Measurements from ENCODE around the gene MAGEA3.
"Not testable (repeated sequence)": the region's sequence is repeated elsewhere in the genome, so short reads cannot be mapped to it uniquely, and the experiment has no call there.

The MAGEA3 gene

GRCh38 chrX:152697952-152698931, at the start of gene MAGEA3:
TSS of gene MAGEA3 (plus strand) at chrX:152698794. CDS start at chrX:152700833, 2,039 bp downstream.
- not testable (repeated sequence) for DNase-seq (ENCODE audit: low read depth)

GRCh38 chrX:152652060-152652459, 46.5 kb upstream of the MAGEA3 start:
- no peak for DNase-seq (ENCODE audit: low read depth)

- no peak for DNase-seq (ENCODE audit: low read depth)
These were observed 46.1 kb upstream of the MAGEA3 start for GRCh38 chrX:152652467-152652866.

GRCh38 chrX:152656087-152656486, 42.5 kb upstream of the MAGEA3 start:
- DNase-seq (ENCODE audit: low read depth): no peak

GRCh38 chrX:152656890-152657289, 41.7 kb upstream of the MAGEA3 start:
- no peak for DNase-seq (ENCODE audit: low read depth)

- DNase-seq (ENCODE audit: low read depth): no peak
These were observed 40.3 kb upstream of the MAGEA3 start for GRCh38 chrX:152658302-152658701.

GRCh38 chrX:152663086-152663485, 35.5 kb upstream of the MAGEA3 start:
- DNase-seq (ENCODE audit: low read depth): no peak

- DNase-seq (ENCODE audit: low read depth): no peak
These were observed 24.5 kb upstream of the MAGEA3 start for GRCh38 chrX:152674135-152674534.

- DNase-seq (ENCODE audit: low read depth): not testable (repeated sequence)
These were observed 23.9 kb upstream of the MAGEA3 start for GRCh38 chrX:152674652-152675051.

GRCh38 chrX:152681012-152681411, 17.6 kb upstream of the MAGEA3 start:
- DNase-seq (ENCODE audit: low read depth): not testable (repeated sequence)

GRCh38 chrX:152700390-152700789, 1.8 kb downstream of the MAGEA3 start:
- not testable (repeated sequence) for DNase-seq (ENCODE audit: low read depth)

GRCh38 chrX:152706500-152706899, 7.9 kb downstream of the MAGEA3 start:
- not testable (repeated sequence) for DNase-seq (ENCODE audit: low read depth)

- DNase-seq (ENCODE audit: low read depth): not testable (repeated sequence)
These were observed 10.6 kb downstream of the MAGEA3 start, which contains the start of gene CSAG2 for GRCh38 chrX:152709173-152709572. TSS of gene CSAG2 (minus strand) at chrX:152709273. CDS start at chrX:152709112, 161 bp downstream.

GRCh38 chrX:152713195-152713594, 14.6 kb downstream of the MAGEA3 start:
- not testable (repeated sequence) for DNase-seq (ENCODE audit: low read depth)

GRCh38 chrX:152713815-152714787, 15.5 kb downstream of the MAGEA3 start, which contains the start of gene MAGEA2B:
TSS of gene MAGEA2B (plus strand) at chrX:152714628. CDS start at chrX:152717107, 2,479 bp downstream.
- not testable (repeated sequence) for DNase-seq (ENCODE audit: low read depth)

GRCh38 chrX:152725409-152725808, 26.8 kb downstream of the MAGEA3 start:
- no peak for DNase-seq (ENCODE audit: low read depth)

- DNase-seq (ENCODE audit: low read depth): no peak
These were observed 34.8 kb downstream of the MAGEA3 start, which contains the start of the genes CSAG1 and MAGEA12 for GRCh38 chrX:152733261-152733975. TSS of gene CSAG1 (minus strand) at chrX:152733721. CDS start at chrX:152732460, 1,261 bp downstream. TSS of gene MAGEA12 (plus strand) at chrX:152733757. CDS start at chrX:152736162, 2,405 bp downstream.

- DNase-seq (ENCODE audit: low read depth): not testable (repeated sequence)
These were observed 35.7 kb downstream of the MAGEA3 start for GRCh38 chrX:152734143-152734858.

- DNase-seq (ENCODE audit: low read depth): no peak
These were observed 36.5 kb downstream of the MAGEA3 start for GRCh38 chrX:152735101-152735500.

- no peak for DNase-seq (ENCODE audit: low read depth)
These were observed 37.4 kb downstream of the MAGEA3 start for GRCh38 chrX:152735860-152736511.
